Activated CD8-positive, alpha-beta memory T cell treated with anti-CD3 and anti-CD28 coated beads, Interleukin-2, amount 50 U/mL, for 4 hours (primary cell): ENCODE results near the gene REL.
"Not testable (repeated sequence)": the region's sequence is repeated elsewhere in the genome, so short reads cannot be mapped to it uniquely, and the experiment has no call there.

Experiments used
- DNase-seq: peaks from one replicate; pipeline ENCODE4 v3.0.0-alpha.2; 2020

Gene REL

DNA sequence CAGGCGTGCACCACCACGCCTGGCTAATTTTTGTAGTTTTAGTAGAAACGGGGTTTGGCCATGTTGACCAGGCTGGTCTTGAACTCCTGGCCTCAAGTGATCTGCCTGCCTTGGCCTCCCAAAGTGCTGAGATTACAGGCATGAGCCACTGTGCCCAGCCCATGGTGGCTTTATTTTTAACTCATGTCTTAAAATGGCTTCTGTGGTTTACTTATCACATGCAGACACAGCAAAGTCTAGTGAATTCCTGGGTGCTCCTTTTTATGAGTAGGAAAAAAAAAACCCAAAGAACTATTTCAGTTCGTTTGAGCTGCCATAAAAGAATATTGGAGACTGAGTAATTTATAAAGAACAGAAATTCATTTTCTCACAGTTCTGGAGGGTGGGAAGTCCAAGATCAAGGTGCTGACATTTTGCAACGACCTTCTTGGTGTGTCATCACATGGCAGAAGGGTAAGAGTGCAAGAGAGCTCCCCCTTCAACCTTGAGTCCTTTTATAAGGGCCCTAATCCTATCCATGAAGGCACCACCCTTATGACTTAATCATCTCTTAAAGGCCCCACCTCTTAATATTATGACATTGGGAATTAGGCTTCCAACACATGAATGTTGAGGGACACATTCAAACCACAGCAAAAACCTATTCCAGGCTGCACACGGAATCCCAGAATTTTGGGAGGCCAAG, 12.6 kb upstream of the REL start:
- DNase-seq: no peak

DNA sequence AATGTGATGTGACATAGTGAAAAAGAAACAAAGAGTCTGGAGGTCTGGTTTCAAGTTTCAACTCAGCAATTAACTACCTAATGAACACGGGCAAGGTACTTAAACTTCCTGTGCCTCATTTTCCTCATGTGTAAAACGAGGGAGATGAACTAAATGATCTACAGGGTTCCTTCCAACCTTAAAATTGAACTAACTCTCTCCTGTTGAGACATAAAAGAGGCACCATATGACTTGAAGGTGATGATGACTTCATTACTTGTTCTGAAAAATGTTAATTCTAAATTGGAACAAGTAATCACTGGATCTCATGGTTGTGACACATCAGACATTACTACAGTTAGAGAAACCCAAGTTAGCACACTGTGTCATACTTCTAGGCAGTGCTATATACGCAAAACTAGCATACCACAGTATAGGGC, 8.9 kb upstream of the REL start:
- no peak for DNase-seq

DNA sequence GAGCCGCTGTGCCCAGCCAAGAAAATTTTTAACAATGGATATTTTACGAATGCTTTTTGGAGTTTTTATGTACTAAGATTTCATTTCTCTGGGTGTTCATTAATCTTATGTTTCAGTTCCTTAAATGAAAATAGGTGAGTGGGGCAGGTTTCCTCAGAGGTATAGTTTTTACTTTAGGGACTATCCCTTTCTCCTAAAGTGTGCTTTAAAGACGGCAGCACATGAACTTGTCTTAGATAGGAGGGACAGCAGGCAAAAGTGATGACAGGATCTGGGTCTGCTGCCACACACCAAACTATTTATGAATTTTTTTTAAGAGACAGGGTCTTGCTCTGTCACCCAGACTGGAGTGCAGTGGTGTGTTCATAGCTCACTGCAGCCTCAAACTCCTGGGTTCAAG, 8.0 kb upstream of the REL start:
- DNase-seq: no peak

DNA sequence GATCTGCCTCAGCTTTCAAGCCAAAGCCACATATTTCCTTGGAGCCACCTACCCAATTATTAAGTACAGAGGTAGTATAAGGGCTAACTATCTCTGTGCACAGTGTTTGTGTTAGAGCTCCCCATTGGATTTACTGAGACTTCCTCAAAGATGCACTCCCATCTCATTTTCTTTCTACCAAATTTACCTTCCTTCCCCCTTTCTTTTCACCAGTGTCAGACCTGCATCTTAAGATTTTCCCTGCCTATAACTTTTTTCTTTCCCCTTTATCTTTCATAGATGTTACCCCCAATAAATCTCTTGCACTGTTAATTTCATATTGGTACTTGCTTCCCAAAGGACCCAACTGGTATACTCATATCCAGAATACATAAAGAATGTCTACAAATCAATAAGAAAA, 5.9 kb upstream of the REL start:
- no peak for DNase-seq

DNA sequence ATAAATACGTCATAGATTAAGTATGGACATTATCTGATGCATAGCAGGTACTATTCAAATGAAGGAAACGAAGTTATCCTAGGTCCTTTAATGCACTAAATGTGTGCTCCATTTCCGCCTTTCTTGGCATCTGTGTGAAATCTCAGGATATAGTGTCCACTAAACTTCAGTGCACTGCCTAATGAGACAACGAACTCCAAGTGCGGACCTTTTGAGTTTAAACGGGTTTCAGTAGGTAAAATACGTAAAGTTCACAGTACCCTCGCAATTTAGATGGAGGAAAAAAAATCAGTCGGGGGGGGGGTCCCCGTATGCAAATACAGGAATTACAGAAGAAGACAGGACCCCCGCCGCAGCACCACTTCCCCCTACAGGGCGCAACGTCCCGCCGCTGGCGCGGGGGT, 729 bp upstream of the REL start:
- no peak for DNase-seq

DNA sequence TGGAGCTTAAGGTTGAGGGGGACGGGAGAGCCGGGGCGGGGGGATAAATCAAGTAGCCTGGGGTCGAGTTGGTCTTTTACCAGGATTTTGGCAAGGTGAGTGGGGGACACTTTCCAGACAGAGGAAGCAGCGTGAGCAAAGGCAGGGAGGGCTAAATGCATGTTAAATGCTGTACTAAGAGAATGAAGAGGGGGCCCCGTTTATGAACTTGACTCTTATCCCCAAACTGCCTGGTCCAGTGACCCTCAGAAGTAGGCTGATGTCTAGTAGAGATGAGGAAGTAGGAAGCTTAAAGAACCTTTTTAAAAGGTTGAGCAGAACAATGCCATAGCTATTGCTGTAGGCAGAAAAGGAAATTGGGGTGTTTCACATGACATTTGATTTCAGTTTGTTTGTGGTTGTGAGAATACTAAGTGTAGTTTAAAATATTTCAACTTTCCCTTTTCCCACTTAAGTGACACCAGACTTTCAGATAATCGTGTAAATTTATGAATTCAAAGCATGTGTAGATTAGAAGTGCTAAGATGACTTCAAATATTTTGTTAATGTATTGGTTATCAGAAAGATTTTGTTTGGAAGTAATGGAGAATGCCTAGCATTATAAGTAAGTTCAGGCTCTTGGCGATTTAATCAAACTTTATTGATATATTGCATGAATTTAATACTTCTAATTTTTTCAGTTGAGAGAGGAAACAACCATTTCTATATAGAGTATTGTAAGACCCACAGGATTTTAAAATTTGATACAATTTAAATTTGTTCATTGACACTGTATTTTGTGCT, 1.8 kb downstream of the REL start:
- no peak for DNase-seq

DNA sequence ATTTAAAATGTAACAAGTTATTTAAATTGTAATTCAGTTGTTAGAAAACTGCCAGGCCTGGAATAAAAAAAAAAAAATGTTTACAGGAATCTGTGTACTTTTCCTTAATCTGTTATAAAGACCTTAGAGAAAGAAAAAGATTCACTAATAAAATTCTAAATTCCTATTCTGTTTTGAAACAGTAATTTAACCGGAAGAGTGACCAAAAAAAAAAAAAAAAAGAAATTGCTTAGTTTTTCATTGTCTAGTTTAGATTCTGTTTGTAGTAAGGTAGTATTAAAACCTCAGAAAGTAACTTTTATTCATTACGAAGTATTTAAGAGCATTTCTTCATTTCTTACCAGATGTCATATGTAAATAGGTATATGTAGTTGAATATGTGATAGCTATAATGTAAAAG, 2.5 kb downstream of the REL start:
- DNase-seq: no peak

DNA sequence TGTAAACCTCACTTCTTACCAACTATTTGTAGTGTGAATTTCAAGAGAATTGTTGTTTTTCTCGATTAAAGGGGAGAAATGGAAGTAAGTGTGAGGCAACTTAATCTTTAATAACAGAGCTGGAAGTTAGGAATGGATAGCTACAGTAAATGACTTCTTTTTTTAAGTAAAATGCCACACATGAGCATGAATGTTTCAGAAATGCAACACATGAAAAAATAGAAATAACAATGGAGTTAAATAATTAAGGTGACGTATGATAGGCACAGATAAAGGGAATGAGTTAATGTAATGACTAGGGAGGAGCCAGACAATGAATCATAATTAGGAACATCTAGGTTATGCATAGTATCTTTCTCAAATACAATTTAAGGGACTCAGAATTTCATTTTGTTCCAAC, 3.4 kb downstream of the REL start:
- no peak for DNase-seq

DNA sequence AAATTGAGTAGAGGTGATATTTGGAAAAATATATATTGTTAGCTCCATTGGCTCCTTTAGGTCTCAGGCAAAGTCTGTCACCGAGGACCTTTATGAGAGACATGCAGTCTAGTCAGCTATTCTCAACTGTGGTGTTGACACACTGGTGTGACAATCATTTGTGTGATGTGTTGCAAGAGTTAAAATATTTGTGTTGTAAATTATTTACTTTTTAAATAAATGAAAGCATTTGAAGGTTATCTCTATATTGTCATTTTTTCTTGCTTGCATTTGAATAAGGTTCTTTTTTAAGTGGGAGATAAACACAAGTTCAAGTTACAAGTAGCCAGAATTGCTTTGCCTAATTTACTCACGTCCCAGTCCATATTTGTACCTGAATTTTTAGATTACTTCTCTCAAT, 4.3 kb downstream of the REL start:
- no peak for DNase-seq

DNA sequence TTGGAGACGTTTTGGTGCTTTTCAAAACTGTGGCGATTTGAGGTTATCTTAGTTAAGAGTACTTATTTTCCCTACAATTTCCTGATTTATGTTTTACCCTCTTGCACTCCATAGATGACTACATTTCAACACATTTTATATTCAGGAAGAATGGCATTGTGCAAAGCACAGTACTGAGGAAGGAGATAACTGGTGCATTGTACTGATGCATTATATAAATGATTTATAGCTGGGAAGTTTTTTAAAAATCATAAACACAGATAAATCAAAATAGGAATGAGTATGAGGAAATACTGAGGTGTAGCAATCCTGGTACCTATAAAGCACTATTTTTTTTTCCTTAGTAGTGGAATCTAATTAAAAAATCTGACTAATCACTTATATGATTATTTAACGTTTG, 5.6 kb downstream of the REL start:
- DNase-seq: no peak

DNA sequence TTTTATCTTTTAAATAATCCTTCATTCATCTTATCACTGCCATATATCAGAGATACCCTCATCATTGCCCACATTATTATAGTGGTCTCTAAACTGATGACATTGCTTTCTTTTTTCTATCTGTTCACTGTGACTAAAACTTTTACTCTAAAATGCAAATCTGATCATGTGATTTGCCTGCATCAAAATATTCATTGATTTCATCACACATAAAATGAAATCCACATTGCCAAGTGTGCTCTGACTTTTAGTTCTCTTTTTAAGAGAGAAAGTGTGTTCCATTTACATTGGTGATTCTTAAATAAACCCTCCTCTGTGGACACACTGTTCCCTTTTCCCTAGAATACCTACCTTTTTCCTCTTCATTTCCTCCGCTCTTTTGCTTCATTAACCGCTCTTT, 7.5 kb downstream of the REL start:
- no peak for DNase-seq

DNA sequence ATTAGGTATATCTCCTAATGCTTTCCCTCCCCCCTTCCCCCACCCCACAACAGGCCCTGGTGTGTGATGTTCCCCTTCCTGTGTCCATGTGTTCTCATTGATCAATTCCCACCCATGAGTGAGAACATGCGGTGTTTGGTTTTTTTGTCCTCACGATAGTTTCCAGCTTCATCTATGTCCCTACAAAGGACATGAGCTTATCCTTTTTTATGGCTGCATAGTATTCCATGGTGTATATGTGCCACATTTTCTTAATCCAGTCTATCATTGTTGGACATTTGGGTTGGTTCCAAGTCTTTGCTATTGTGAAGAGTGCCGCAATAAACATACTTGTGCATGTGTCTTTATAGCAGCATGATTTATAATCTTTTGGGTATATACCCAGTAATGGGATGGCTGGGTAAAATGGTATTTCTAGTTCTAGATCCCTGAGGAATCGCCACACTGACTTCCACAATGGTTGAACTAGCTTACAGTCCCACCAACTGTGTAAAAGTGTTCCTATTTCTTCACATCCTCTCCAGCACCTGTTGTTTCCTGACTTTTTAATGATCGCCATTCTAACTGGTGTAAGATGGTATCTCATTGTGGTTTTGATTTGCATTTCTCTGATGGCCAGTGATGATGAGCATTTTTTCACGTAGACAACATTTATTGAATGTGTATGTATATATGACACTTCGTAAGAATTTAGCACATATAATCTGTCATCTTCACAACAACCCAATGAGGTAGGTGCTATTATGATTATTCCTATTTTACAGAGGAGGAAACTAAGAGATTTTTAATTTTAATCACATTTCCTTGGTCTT, 8.4 kb downstream of the REL start:
- not testable (repeated sequence) for DNase-seq

DNA sequence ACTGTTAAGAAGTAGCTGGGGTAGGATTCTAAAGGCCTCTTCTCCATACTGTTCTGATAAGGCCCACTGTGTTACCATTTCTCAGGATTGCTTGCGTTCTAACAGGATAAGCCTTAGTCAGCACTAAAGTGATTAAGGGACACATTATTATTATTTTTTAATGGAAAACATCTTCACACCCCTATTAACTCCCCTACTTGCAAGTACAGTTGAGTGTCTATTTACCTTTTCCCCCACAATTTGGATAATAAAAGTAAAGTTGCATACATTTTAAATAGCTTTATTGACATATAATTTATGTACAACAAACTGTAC, 9.0 kb downstream of the REL start:
- DNase-seq: no peak

DNA sequence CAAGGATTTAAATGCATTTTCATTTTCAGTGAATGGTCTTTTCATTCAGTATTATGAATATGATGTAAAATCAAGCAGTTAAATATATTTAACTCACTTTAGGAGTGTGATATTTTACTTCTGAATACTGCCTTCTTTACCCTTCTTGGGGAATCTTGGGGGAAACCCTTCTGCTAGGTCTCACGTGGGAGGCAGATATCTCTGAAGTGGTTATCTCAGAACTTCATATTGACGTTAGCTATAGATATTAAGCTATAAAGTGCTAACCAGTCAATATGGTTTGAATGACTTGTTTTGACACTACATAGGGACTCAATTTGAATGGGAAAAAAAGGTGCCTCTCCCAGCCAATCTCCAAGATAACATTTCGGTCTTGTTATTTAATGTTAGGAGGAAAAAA, 9.8 kb downstream of the REL start:
- DNase-seq: no peak

DNA sequence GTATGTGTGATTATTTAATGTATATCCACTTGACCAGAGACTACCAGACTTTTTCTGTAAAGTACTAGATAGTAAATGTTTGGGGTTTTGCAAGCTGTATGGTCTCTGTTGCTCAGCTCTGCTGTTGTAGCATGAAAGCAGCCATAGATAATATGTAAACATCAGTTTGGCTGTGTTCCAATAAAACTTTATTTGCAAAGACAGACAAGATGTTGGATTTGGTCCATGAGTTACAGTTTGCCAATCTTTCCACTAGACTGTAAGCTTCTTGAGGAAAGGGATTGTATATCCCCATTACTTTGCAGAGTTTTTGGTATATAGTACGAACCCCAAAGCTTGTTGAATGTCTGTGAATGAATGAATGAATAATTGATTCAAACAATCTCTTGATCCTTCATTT, 17.2 kb downstream of the REL start:
- DNase-seq: no peak

DNA sequence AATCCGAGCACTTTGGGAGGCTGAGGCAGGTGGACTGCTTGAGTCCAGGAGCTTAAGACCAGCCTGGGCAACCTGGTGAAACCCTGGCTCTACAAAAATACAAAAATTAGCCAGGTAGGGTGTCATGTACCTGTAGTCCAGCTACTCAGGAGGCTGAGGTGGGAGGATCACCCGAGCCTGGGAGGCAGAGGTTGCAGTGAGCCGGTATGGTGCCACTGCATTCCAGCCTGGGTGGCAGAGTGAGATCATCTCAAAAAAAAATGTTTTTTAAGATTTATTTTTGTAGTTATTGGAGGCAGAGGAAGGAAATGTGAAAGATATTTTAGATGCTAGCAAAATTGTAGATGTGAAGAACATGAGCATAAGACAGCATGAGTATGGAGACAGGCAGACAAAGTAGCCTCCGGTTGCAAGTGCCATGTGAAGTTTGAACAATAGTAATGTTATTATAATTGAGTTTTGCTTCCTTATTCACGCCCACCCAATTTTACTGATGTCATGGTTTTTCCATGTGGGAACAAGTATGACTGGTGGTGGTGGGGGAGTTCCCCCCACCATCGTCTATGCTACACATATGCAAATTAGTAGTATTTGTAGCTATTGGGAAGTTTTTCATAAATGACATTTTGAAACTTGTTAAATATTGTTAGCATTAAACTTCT, 18.0 kb downstream of the REL start:
- peak; percentile 47 for DNase-seq

DNA sequence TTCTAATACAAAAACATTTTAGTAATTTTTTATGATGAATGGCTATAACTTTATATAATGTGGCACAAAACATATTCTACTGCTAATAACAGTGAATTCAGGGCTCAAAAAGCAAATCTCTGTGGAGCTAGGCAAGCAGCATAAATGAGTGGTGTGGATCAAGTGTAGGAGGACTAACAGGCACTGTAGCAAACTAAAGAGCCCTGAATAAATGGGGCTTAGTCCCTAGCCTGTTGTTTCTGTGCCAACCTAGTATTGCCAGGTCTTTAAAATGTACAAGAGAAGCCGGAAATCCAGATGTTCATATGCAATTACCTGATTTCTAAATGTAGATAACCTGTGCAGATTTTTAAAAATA, 18.5 kb downstream of the REL start:
- no peak for DNase-seq

DNA sequence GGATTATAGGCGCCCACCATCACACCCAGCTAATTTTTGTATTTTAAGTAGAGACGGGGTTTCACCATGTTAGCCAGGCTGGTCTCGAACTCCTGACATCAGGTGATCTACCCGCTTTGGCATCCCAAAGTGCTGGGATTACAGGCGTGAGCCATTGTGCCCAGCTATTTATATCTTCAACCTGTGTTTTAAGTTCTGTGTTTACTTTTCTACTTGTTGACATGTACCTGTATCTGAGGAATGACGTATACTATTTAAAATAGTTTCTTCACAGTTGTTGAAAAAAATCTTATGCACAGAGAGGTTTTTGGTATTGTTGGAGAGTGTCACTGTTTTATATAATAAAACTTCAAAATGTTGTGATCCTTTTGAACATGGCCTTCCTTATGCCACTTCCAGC, 19.9 kb downstream of the REL start:
- not testable (repeated sequence) for DNase-seq

DNA sequence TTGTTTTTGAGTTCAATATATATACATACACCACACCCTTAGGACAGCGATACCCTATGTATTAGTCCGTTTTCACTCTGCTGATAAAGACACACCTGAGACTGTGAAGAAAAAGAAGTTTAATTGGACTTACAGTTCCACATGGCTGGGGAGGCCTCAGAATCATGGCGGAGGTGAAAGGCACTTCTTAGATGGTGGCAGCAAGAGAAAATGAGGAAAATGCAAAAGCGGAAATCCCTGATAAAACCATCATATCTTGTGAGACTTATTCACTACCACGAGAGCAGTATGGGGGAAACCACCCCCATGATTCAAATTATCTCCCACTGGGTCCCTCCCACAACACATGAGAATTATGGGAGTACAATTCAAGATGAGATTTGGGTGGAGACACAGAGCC, 24.5 kb downstream of the REL start:
- DNase-seq: not testable (repeated sequence)

DNA sequence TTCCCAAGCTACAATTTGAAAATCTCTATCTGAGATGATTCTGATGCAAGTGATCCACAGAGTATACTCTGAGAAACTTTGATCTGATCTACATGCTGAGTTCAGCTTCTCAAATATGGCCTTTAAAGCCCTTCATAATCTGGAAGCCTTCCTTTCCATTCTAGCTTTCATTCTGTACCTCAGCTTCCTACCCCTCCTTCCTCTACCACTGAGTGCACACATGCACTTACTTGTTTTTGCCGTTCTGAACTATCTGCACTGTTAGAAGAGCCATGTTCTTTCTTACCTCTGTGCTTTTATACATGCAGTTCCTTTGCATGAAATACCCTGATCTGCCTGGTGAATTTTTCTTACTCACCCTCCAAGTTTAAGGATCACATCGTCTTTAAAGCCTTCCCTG, 25.0 kb downstream of the REL start:
- DNase-seq: no peak

DNA sequence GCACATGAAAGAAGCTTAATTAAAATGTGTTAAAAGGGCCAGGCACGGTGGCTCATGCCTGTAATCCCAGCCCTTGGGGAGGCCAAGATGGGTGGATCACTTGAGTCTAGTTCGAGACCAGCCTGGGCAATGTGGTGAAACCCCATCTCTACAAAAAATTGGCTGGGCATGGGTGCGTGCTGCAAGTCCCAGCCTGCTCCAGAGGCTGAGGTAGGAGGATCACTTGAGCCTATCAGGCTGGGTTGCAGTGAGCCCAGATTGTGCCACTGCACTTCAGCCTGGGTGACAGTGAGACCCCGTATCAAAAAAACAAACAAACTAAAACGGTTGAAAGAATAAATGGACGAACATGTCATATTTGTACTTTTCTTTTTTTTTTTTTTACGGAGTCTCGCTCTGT, 26.0 kb downstream of the REL start:
- DNase-seq: no peak

DNA sequence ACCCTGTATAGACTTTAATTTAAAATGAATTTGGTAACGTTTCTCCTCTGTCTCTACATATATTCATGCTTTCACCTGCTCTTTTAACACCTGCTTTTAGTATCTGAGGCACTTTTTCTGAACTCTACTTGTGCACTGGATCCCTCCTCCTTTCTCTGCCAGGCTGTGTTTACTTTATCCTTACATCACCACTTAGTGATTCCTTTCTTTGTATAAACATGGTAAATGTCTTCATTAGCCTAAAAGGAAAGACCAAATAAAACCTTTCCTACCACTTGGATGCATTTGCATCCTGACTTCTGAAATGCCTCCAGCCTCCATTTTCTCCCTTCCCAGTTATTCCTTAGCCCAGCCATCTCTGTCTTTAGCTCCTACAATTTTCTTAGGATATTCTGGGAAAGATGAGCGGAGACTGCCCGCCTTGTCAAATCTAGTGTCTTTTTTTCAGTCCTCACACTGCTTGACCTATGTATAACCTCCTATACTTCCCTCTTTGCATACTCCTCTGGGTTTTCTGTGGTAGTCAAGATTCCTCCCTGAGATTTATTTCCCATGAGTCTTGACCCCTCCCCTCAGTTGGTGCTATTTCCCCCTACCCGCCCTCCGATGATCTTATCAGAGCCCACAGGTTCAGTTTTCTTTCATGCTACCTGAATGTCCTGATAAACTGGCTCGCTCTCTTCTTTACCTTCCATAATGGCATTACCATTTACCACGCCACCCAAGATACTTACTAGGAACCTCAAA, 44.8 kb downstream of the REL start:
- no peak for DNase-seq
